Liver (tissue), 3 donors: ENCODE measurements around the gene LCORL.

ENCODE experiments used
- JUND ChIP-seq, 2 donors: IDR thresholded peaks; 2 replicates each; pipeline ENCODE4 v1.6.1; 2016; ENCODE audit warnings: antibody characterized with exemption in 2 of 2
- YY1 ChIP-seq: IDR thresholded peaks from 2 replicates; pipeline ENCODE4 v1.6.1; 2016; ENCODE audit warnings: antibody characterized with exemption, mild to moderate bottlenecking
- TF ChIP-seq, protein P1 (sequence below): IDR thresholded peaks from 2 replicates; pipeline ENCODE4 v1.6.1; 2016; ENCODE audit warnings: antibody characterized with exemption
- TF ChIP-seq, protein P2 (sequence below): fragments of 150-350 bp; IDR thresholded peaks from 2 replicates; pipeline ENCODE4 v1.5.1; 2017; ENCODE audit warnings: improper control_type of control experiment, low read depth, low read length; ENCODE audit not compliant: missing input control
- TF ChIP-seq, protein P3 (sequence below): IDR thresholded peaks from 2 replicates; pipeline ENCODE4 v1.6.1; 2016; ENCODE audit warnings: antibody characterized with exemption
- donor health status: healthy.
- donor health status: healthy.

DNA sequence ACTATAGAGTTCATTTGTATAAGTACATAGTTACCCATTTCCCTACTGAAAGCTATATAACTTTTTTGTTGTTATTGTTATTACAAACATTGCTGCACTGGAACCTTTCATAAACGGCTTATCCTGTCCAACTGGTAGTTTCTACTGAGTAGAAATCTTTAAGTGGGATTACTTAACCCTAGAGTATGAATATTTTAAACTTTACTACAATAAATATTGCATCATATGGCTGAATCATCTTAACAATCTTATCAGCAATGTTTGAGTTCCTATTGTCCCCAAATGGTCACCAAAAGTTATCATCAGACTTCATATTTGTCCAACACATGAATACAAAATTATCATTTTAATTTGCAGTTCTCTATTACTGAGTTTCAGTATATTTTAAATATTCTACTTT, 40.5 kb downstream of the LCORL start:
- TF ChIP-seq YY1 (no peak), JUND (IDR thresholded peaks at IDR 0.05) (no peak)
- TF ChIP-seq, protein P1, sequence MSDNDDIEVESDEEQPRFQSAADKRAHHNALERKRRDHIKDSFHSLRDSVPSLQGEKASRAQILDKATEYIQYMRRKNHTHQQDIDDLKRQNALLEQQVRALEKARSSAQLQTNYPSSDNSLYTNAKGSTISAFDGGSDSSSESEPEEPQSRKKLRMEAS, result no peak
- TF ChIP-seq, protein P2, sequence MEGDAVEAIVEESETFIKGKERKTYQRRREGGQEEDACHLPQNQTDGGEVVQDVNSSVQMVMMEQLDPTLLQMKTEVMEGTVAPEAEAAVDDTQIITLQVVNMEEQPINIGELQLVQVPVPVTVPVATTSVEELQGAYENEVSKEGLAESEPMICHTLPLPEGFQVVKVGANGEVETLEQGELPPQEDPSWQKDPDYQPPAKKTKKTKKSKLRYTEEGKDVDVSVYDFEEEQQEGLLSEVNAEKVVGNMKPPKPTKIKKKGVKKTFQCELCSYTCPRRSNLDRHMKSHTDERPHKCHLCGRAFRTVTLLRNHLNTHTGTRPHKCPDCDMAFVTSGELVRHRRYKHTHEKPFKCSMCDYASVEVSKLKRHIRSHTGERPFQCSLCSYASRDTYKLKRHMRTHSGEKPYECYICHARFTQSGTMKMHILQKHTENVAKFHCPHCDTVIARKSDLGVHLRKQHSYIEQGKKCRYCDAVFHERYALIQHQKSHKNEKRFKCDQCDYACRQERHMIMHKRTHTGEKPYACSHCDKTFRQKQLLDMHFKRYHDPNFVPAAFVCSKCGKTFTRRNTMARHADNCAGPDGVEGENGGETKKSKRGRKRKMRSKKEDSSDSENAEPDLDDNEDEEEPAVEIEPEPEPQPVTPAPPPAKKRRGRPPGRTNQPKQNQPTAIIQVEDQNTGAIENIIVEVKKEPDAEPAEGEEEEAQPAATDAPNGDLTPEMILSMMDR, result no peak
- TF ChIP-seq, protein P3, sequence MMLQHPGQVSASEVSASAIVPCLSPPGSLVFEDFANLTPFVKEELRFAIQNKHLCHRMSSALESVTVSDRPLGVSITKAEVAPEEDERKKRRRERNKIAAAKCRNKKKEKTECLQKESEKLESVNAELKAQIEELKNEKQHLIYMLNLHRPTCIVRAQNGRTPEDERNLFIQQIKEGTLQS, result no peak
